ENCODE data around the gene CHMP4B.

GRCh38 chr20:33827634-33828325 lies 16.6 kb downstream of the CHMP4B start:
- TF ChIP-seq HMGXB4 (CRISPR knock-in tag; IDR thresholded peaks at IDR 0.05) (no peak), MAX (CRISPR knock-in tag; IDR thresholded peaks at IDR 0.05) (no peak), CTCF (IDR thresholded peaks at IDR 0.05) (no peak), NR3C1 (CRISPR knock-in tag; conservative IDR thresholded peaks at IDR 0.05; ENCODE audit: low read depth) (no peak), NR2C2 (CRISPR knock-in tag; IDR thresholded peaks at IDR 0.05) (no peak)
